ENCODE data around the gene SNUPN. TPM values are rescaled to one million over a fixed set of nuclear protein-coding genes. Genes with fewer than 3 reads are reported as not detected.
A peak's percentile ranks its signal among the peaks of the same experiment; 100 is the strongest.

Gene SNUPN
- 10 to 100 TPM; 28.2 to 28.5 TPM for total RNA-seq

GRCh38 chr15:75625542-75626347 lies at the start of gene SNUPN:
Gene SNUPN (minus strand): TSS chr15:75625725. CDS start chr15:75621051, 4,674 bp downstream.
- CTCF ChIA-PET, result interaction anchor here (0.7 to 2.0 kb wide), 8 partner anchors 14 to 258 kb away, joined by 3 to 17 read pairs (median 4); partner anchors contain the start of genes IMP3, PTPN9 and SNX33

GRCh38 chr15:75674366-75674765 lies 48.8 kb upstream of the SNUPN start:
- no peaks in the 10 kb centered on the region for H3K27me3 Mint-ChIP-seq

More at GRCh38 chr15:75625542-75626347, at the start of gene SNUPN:
- Mint-ChIP-seq H3K4me3 (peak within 1 kb of the TSS; percentile 94), H3K27me3 (no peaks in the 10 kb centered on the region), H3K4me1 (ENCODE audit: low read depth) (peaks cover 36% of the 10 kb centered on the region), H3K27ac (peak within 1 kb of the TSS; percentile 98), H3K36me3 (ENCODE audit: low read depth) (peaks cover 12% of the 10 kb centered on the region), H3K9me3 (no peaks in the 10 kb centered on the region)
- no peak for TF ChIP-seq CTCF (IDR thresholded peaks at IDR 0.05)
- ATAC-seq, result peak; percentile 91
- intact Hi-C loops (cut with micrococcal nuclease), result no loop called here
- POLR2A ChIA-PET, result interaction anchor here (0.6 to 3.5 kb wide), 13 partner anchors 9 to 277 kb away, joined by 3 to 64 read pairs (median 4); partner anchors contain the start of genes IMP3, SIN3A and SNX33
- peak; percentile 97 for DNase-seq

GRCh38 chr15:75673426-75674235 lies 48.1 kb upstream of the SNUPN start:
- no peak overlapping the region for H3K4me3 Mint-ChIP-seq

More at GRCh38 chr15:75674366-75674765, 48.8 kb upstream of the SNUPN start:
- ATAC-seq, result no peak
- no peak overlapping the region for H3K27ac Mint-ChIP-seq
- no peak for TF ChIP-seq CTCF (IDR thresholded peaks at IDR 0.05)
- H3K4me3 Mint-ChIP-seq, result no peak overlapping the region
- POLR2A ChIA-PET, result no interaction called here
- intact Hi-C loops (cut with micrococcal nuclease), result no loop called here
- CTCF ChIA-PET, result interaction anchor here (1.7 kb wide), 1 partner anchor 12 kb away, joined by 5 read pairs; no protein-coding TSS in a partner anchor
- H3K9me3 Mint-ChIP-seq, result no peaks in the 10 kb centered on the region
- no peaks in the 10 kb centered on the region for H3K4me1 Mint-ChIP-seq (ENCODE audit: low read depth)
- no peak for DNase-seq
- H3K36me3 Mint-ChIP-seq (ENCODE audit: low read depth), result no peaks in the 10 kb centered on the region

GRCh38 chr15:75672646-75673425 lies 47.3 kb upstream of the SNUPN start:
- CTCF ChIA-PET, result interaction anchor here (1.9 to 3.3 kb wide), 2 partner anchors 12 to 76 kb away, joined by 4 to 14 read pairs; no protein-coding TSS in a partner anchor
- no peak overlapping the region for H3K27ac Mint-ChIP-seq
- H3K36me3 Mint-ChIP-seq (ENCODE audit: low read depth), result no peaks in the 10 kb centered on the region
- H3K27me3 Mint-ChIP-seq, result no peaks in the 10 kb centered on the region
- H3K9me3 Mint-ChIP-seq, result no peaks in the 10 kb centered on the region
- POLR2A ChIA-PET, result interaction anchor here (0.5 kb wide), 1 partner anchor 256 kb away, joined by 3 read pairs; no protein-coding TSS in a partner anchor
- intact Hi-C loops (cut with micrococcal nuclease), result no loop called here
- ATAC-seq, result no peak
- no peaks in the 10 kb centered on the region for H3K4me1 Mint-ChIP-seq (ENCODE audit: low read depth)
- DNase-seq, result no peak
- no peak for TF ChIP-seq CTCF (IDR thresholded peaks at IDR 0.05)
- no peak overlapping the region for H3K4me3 Mint-ChIP-seq

More at GRCh38 chr15:75673426-75674235, 48.1 kb upstream of the SNUPN start:
- H3K27me3 Mint-ChIP-seq, result no peaks in the 10 kb centered on the region
- H3K36me3 Mint-ChIP-seq (ENCODE audit: low read depth), result no peaks in the 10 kb centered on the region
- no peak for TF ChIP-seq CTCF (IDR thresholded peaks at IDR 0.05)
- intact Hi-C loops (cut with micrococcal nuclease), result no loop called here
- no peak overlapping the region for H3K27ac Mint-ChIP-seq
- no peak for ATAC-seq
- H3K4me1 Mint-ChIP-seq (ENCODE audit: low read depth), result no peaks in the 10 kb centered on the region
- POLR2A ChIA-PET, result no interaction called here
- H3K9me3 Mint-ChIP-seq, result no peaks in the 10 kb centered on the region
- CTCF ChIA-PET, result no interaction called here
- no peak for DNase-seq

All from activated CD8-positive, alpha-beta T cell treated with anti-CD3 and anti-CD28 coated beads for 36 hours (primary cell).